GM23248 (cell line): ENCODE data around the gene SMPD3.

Experiments
- EZH2 ChIP-seq: fragments of 200-600 bp; sonication (generic); IDR thresholded peaks from 2 replicates; pipeline ENCODE4 v1.6.1; 2018; ENCODE audit warnings: antibody characterized with exemption, mild to moderate bottlenecking; ENCODE audit not compliant: insufficient read depth, poor library complexity, severe bottlenecking
- EZH2phosphoT487 ChIP-seq: fragments of 200-600 bp; sonication (generic); IDR thresholded peaks from 2 replicates; pipeline ENCODE4 v1.6.1; 2018; ENCODE audit warnings: antibody characterized with exemption, moderate library complexity, mild to moderate bottlenecking, low read depth; ENCODE audit not compliant: insufficient read depth

DNA sequence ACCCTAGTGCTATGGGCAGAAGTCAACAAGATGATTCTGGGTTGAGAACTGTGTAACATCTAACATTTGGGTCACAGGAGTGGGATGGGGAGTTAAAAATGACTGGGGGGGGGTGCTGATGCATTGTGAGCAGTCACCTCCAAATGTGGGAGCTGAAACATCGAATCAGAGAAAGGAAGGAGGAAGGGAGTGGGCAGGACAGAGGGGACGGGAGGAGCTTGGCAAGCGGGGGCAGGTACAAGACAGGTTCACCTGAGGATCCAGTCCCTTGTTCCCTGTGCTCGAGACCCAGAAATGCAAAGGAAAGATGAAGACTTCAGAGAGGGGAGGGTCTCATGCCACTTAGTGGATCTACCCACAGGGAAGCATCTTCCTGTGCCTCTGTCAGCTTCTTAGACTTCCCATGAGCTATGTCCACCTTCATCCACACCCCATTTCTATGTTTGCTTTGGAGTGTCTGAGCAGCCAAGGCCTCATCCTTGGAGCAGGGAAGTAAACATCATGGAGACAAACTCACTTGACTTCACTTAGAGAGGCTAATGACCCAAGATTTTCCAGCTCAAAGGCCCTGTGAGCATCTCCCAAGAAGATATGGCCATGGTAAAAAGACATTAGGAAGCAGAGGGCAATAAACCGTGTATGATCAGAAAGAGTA, 20.5 kb downstream of the SMPD3 start:
- TF ChIP-seq EZH2 (no peak), EZH2phosphoT487 (no peak)
